Measurements from ENCODE around the gene ZYG11B. TPM values are rescaled to one million over a fixed set of nuclear protein-coding genes. Genes with fewer than 3 reads are reported as not detected.
A peak's percentile ranks its signal among the peaks of the same experiment; 100 is the strongest.
"Not testable (repeated sequence)": the region's sequence is repeated elsewhere in the genome, so short reads cannot be mapped to it uniquely, and the experiment has no call there.

The ZYG11B gene
- total RNA-seq, 4 donors from 2014 or later, result 27.5 to 38.5 (median 33.0) TPM

DNA sequence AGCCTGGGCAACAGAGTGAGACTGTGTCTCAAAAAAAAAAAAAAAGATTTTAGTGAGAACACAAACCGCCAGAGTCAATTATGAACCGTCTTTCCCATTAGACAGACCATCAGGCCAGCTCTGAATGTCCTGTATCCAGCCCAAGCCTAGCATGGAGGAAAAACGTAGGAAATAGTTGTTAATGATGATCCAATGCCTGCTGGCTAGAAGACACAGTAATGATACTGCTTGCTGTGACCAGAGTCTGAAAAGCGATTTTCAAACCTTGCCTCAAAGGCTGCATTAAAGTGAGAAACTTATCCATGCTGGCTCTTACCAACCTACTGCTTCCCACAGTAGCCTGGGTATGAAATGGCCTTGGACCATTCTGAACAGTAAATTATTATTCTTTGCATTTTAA is 45.1 kb upstream of the ZYG11B start:
- Histone ChIP-seq H3K4me1 (no peaks in the 10 kb centered on the region), H3K9me3 (no peaks in the 10 kb centered on the region), H3K36me3 (no peaks in the 10 kb centered on the region), H3K4me3 (no peak overlapping the region), H3K27ac (no peak overlapping the region), H3K27me3 (no peaks in the 10 kb centered on the region)
- no peak for DNase-seq (ENCODE audit: low spot score in 2 of 2)
- WGBS, result 83% methylated on average over 4 of the region's 4 CpGs
- TF ChIP-seq EP300 (IDR thresholded peaks at IDR 0.05) (no peak), POLR2AphosphoS5 (IDR thresholded peaks at IDR 0.05) (no peak), POLR2A (IDR thresholded peaks at IDR 0.05) (no peak)
- TF ChIP-seq, protein P1, sequence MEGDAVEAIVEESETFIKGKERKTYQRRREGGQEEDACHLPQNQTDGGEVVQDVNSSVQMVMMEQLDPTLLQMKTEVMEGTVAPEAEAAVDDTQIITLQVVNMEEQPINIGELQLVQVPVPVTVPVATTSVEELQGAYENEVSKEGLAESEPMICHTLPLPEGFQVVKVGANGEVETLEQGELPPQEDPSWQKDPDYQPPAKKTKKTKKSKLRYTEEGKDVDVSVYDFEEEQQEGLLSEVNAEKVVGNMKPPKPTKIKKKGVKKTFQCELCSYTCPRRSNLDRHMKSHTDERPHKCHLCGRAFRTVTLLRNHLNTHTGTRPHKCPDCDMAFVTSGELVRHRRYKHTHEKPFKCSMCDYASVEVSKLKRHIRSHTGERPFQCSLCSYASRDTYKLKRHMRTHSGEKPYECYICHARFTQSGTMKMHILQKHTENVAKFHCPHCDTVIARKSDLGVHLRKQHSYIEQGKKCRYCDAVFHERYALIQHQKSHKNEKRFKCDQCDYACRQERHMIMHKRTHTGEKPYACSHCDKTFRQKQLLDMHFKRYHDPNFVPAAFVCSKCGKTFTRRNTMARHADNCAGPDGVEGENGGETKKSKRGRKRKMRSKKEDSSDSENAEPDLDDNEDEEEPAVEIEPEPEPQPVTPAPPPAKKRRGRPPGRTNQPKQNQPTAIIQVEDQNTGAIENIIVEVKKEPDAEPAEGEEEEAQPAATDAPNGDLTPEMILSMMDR (IDR thresholded peaks at IDR 0.05), result no peak

DNA sequence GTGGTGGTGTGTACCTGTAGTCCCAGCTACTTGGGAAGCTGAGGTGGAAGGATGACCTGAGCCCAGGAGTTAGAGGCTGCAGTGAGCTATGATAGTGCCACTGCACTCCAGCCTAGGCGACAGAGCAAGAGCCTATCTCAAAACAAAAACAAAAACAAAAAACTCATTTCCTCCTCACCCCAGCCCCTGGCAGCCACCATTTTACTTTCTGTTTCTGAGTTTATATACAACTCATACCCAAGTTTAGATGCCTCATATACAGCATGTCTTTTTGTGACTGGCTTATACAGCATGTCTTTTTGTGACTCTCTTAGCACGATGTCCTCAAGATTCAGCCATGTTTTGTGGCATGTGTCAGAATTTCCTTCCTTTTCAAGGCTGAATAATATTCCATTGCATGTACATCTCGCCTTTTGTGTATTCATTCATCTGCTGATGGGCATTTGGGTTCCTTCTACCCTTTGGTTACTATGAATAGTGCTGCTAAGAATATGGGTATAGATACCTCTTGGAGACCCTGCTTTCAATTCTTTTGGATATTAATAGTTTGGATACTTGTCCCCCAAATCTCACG is 42.8 kb upstream of the ZYG11B start:
- Histone ChIP-seq H3K36me3 (peaks cover 20% of the 10 kb centered on the region), H3K27me3 (no peaks in the 10 kb centered on the region), H3K9me3 (no peaks in the 10 kb centered on the region), H3K4me1 (no peaks in the 10 kb centered on the region), H3K4me3 (no peak overlapping the region), H3K27ac (no peak overlapping the region)
- no peak for DNase-seq (ENCODE audit: low spot score in 2 of 2)
- TF ChIP-seq POLR2A (IDR thresholded peaks at IDR 0.05) (no peak), POLR2AphosphoS5 (IDR thresholded peaks at IDR 0.05) (no peak), EP300 (IDR thresholded peaks at IDR 0.05) (no peak)
- TF ChIP-seq, protein P1 (IDR thresholded peaks at IDR 0.05), result no peak
- WGBS, result 93% methylated on average over 4 of the region's 4 CpGs

DNA sequence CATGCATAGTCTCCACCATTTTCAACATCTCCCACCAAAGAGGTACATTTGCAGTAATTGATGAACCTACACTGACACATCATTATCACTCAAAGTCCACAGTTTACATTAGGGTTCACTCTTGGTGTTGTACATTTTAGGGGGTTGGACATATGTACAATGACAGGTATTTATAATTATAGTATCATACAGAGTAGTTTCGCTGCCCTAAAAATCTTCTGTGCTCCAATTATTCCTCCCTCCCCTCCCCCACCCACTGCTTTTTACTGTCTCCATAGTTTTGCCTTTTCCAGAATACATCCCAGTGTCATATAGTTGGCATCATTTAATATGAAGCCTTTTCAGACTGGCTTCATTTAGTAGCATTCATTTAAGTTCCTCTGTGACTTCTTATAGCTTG is 41.7 kb upstream of the ZYG11B start:
- H3K4me1 ChIP-seq, result no peaks in the 10 kb centered on the region
- peaks cover 22% of the 10 kb centered on the region for H3K36me3 ChIP-seq
- no peaks in the 10 kb centered on the region for H3K9me3 ChIP-seq
- H3K4me3 ChIP-seq, result no peak overlapping the region
- H3K27me3 ChIP-seq, result no peaks in the 10 kb centered on the region
- H3K27ac ChIP-seq, result no peak overlapping the region
- DNase-seq (ENCODE audit: low spot score in 2 of 2), result no peak
- TF ChIP-seq POLR2AphosphoS5 (IDR thresholded peaks at IDR 0.05) (no peak), POLR2A (IDR thresholded peaks at IDR 0.05) (no peak), EP300 (IDR thresholded peaks at IDR 0.05) (no peak)
- TF ChIP-seq, protein P1 (IDR thresholded peaks at IDR 0.05), result no peak
- 93% methylated on average over 1 of the region's 1 CpG for WGBS

DNA sequence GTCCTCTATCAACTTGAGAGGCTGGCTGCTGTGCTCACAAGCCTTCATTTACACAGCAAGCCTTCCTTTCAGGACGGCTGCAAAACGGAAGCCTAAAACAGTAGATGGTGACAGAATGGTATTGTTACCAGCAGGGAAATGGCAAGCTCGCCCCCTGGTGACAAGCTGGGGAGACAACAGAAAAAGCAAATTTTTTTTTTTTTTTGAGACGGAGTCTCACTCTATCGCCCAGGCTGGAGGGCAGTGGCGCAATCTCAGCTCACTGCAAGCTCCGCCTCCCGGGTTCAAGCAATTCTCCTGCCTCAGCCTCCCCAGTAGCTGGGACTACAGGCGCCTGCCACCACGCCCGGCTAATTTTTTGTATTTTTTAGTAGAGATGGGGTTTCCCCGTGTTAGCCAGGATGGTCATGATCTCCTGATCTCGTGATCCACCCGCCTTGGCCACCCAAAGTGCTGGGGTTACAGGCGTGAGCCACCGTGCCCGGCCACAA is 39.9 kb upstream of the ZYG11B start:
- not testable (repeated sequence) for H3K27me3 ChIP-seq; H3K4me3 ChIP-seq; DNase-seq (ENCODE audit: low spot score in 2 of 2); H3K9me3 ChIP-seq; H3K27ac ChIP-seq; H3K4me1 ChIP-seq
- peaks cover 32% of the 10 kb centered on the region for H3K36me3 ChIP-seq
- 58% methylated on average over 17 of the region's 17 CpGs for WGBS
- TF ChIP-seq, protein P1 (IDR thresholded peaks at IDR 0.05), result peak; percentile 46 to 64

DNA sequence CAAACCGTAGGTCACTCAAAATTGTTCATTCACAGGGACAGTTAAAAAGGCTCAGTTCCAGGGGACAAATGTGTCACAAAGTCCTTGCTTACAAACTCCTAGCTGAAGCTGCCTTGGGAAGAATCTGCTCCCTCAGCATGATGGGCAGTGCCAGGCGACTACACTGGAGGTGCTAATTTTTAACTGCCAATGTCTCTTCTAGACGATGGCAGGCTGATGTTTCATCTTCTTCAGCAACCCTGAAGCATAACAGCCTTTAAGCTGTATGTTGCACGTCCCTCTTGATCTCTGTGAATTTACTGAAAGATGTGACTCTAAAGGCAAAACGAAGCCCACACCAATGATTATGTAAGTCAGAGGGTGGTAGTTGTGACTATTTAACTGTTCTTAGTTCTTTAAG is 39.4 kb upstream of the ZYG11B start:
- Histone ChIP-seq H3K36me3 (peaks cover 37% of the 10 kb centered on the region), H3K27ac (no peak overlapping the region), H3K4me1 (no peaks in the 10 kb centered on the region), H3K4me3 (no peak overlapping the region), H3K9me3 (no peaks in the 10 kb centered on the region), H3K27me3 (no peaks in the 10 kb centered on the region)
- DNase-seq (ENCODE audit: low spot score in 2 of 2), result no peak
- TF ChIP-seq EP300 (IDR thresholded peaks at IDR 0.05) (no peak), POLR2A (IDR thresholded peaks at IDR 0.05) (no peak)
- WGBS, result 89% methylated on average over 5 of the region's 5 CpGs

- no peaks in the 10 kb centered on the region for H3K27me3 ChIP-seq
- TF ChIP-seq EP300 (IDR thresholded peaks at IDR 0.05) (no peak), POLR2A (IDR thresholded peaks at IDR 0.05) (no peak), POLR2AphosphoS5 (IDR thresholded peaks at IDR 0.05) (no peak)
- TF ChIP-seq, protein P1 (IDR thresholded peaks at IDR 0.05), result no peak
- no peak overlapping the region for H3K27ac ChIP-seq
- peaks cover under 1% of the 10 kb centered on the region for H3K4me1 ChIP-seq
- no peaks in the 10 kb centered on the region for H3K9me3 ChIP-seq
- peaks cover 39% of the 10 kb centered on the region for H3K36me3 ChIP-seq
- DNase-seq (ENCODE audit: low spot score in 2 of 2), result no peak
- 98% methylated on average over 3 of the region's 3 CpGs for WGBS
- no peak overlapping the region for H3K4me3 ChIP-seq
These were observed 34.4 kb upstream of the ZYG11B start for GRCh38 chr1:52691821-52692220.

Data from suprapubic skin (tissue), 4 donors.